ENCODE results near the gene C1GALT1. TPM values are rescaled to one million over a fixed set of nuclear protein-coding genes. Genes with fewer than 3 reads are reported as not detected.

C1GALT1 gene
- total and polyA plus RNA-seq, 9 of the 15 experiments (the other 6 are each of a cell fraction or from before 2014, with no cell fraction given): 5.0 to 33.2 (median 24.1) TPM

DNA sequence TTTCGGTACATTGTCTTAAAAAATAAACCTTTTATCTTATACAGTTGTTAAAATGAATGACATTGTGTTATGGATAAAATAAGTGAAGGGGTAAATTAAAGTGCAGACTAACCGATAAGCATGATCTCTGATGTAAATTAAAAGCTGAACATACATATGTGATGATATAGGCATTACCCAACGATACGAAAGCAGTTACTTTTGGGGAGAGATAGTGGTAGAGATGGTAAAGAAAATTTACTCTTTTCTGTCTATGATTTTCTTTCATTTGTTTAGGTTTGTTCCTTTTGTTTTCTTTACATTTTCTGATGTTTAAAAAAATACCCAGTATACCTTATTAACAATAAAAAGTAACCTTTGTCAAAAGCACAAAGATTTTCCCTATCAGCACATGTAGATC lies 6.4 kb downstream of the C1GALT1 start:
- Histone ChIP-seq H3K9me1 (ENCODE audit: control insufficient read depth, insufficient read depth, low read length) (no peaks in the 10 kb centered on the region), H4K20me1 (replicated peaks; ENCODE audit: control insufficient read depth, insufficient read depth, low read length) (no peaks in the 10 kb centered on the region), H3K36me3 (ENCODE audit: control insufficient read depth, insufficient read depth, low read length) (peaks cover 19% of the 10 kb centered on the region), H2AFZ (ENCODE audit: low read depth, low read length) (no peak overlapping the region), H3K79me2 (ENCODE audit: control insufficient read depth, insufficient read depth, low read length) (peaks cover 85% of the 10 kb centered on the region), H3K4me3 (no peak overlapping the region), H3K4me1 (replicated peaks in 1 of 2; ENCODE audit: control insufficient read depth in 2 of 2, insufficient read depth in 2 of 2, low read length in 2 of 2) (peaks cover 0 to 6% of the 10 kb centered on the region in 2 experiments; a peak in 2 of 5 replicates), H3K27ac (ENCODE audit: extremely low read depth, low read depth, low read length) (no peak overlapping the region), H3K9ac (ENCODE audit: insufficient read depth in 1 of 2, low read depth in 2 of 2, low read length in 2 of 2) (no peak overlapping the region), H3K4me2 (ENCODE audit: insufficient read depth, low read length) (no peak overlapping the region), H3K27me3 (ENCODE audit: control insufficient read depth in 2 of 2, insufficient read depth in 2 of 2, low read length in 2 of 2) (no peaks in the 10 kb centered on the region), H3K9me3 (replicated peaks; ENCODE audit: control insufficient read depth, insufficient read depth, low read depth, low read length) (0 out of 2 replicates have a peak, but pooled peaks cover 2% of the 10 kb centered on the region)
- DNase-seq (ENCODE audit: extremely low read depth in 1 of 4, low spot score in 3 of 4): no peak
- in situ Hi-C loops (cut with MboI): no loop called here
- BruUV-seq (replicated peaks): no TSS peak
- ChIA-PET POLR2A (interaction anchor here (1.0 to 1.3 kb wide), 2 partner anchors 10 to 83 kb away, joined by 3 to 4 read pairs; no protein-coding TSS in a partner anchor), CTCF (ENCODE audit: low intra/inter-chr PET ratio) (no interaction called here)
- no peak for ATAC-seq
- intact Hi-C loops (cut with micrococcal nuclease): loop anchor here (10.0 kb wide), 1 partner anchor 194 kb away; no protein-coding TSS in a partner anchor
- WGBS (ENCODE audit: insufficient coverage, low coverage, missing lambda C conversion rate): 79% methylated on average over 4 of the region's 4 CpGs
- FAIRE-seq: no peak
- no peak for TF ChIP-seq ERF (CRISPR knock-in tag; IDR thresholded peaks at IDR 0.05)
- no peak for TF ChIP-seq ZEB2 (IDR thresholded peaks at IDR 0.05)
- TF ChIP-seq, protein P1, sequence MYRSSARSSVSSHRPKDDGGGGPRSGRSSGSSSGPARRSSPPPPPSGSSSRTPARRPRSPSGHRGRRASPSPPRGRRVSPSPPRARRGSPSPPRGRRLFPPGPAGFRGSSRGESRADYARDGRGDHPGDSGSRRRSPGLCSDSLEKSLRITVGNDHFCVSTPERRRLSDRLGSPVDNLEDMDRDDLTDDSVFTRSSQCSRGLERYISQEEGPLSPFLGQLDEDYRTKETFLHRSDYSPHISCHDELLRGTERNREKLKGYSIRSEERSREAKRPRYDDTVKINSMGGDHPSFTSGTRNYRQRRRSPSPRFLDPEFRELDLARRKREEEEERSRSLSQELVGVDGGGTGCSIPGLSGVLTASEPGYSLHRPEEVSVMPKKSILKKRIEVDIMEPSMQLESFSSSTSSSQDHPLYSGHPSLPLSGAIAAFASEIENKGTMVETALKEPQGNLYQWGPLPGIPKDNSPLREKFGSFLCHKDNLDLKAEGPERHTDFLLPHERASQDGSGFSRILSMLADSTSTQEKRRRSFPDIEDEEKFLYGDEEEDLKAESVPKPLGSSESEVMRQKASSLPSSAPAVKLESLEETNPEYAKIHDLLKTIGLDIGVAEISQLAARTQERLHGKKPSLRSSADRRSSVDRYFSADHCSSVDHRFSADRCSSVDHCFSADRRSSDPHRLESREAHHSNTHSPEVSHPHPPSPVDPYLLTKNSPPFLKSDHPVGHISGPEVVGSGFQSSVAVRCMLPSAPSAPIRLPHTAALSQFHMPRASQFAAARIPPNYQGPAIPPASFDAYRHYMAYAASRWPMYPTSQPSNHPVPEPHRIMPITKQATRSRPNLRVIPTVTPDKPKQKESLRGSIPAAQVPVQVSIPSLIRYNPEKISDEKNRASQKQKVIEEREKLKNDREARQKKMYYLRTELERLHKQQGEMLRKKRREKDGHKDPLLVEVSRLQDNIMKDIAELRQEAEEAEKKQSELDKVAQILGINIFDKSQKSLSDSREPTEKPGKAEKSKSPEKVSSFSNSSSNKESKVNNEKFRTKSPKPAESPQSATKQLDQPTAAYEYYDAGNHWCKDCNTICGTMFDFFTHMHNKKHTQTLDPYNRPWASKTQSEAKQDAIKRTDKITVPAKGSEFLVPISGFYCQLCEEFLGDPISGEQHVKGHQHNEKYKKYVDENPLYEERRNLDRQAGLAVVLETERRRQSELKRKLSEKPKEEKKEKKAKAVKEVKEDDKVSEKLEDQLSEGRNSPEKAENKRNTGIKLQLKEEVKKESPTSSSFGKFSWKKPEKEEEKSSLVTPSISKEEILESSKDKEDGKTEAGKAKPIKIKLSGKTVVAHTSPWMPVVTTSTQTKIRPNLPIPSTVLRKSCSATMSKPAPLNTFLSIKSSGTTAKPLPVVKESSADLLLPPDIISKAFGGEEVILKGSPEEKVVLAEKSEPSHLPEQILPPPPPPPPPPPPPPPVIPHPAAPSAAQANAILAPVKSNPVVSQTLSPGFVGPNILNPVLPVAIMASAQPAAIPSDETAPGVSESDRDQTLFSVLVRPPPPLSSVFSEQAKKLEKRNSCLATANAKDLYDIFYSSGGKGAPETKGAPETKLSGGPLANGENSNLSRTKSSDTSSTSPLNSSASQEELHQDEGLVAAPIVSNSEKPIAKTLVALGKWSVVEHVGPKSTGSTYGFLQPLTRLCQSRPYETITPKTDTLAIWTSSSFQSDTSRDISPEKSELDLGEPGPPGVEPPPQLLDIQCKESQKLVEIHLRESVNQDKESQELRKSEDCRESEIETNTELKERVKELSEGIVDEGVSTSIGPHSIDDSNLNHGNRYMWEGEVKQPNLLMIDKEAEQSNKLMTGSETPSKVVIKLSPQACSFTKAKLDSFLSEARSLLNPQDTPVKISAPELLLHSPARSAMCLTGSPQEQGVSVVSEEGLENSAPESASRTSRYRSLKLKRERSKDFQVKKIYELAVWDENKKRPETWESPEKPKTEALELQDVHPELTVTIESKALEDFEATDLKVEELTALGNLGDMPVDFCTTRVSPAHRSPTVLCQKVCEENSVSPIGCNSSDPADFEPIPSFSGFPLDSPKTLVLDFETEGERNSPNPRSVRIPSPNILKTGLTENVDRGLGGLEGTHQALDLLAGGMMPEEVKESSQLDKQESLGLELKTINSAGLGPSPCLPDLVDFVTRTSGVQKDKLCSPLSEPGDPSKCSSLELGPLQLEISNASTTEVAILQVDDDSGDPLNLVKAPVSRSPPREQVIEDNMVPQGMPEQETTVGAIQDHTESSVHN (IDR thresholded peaks at IDR 0.05; ENCODE audit: borderline replicate concordance in 1 of 2, low read depth in 1 of 2): no peak
- no peak for TF ChIP-seq GATA2 (CRISPR knock-in tag; IDR thresholded peaks at IDR 0.05)
- TF ChIP-seq ZNF584 (CRISPR knock-in tag; IDR thresholded peaks at IDR 0.05; ENCODE audit: low read depth): no peak
- TF ChIP-seq, protein P2, sequence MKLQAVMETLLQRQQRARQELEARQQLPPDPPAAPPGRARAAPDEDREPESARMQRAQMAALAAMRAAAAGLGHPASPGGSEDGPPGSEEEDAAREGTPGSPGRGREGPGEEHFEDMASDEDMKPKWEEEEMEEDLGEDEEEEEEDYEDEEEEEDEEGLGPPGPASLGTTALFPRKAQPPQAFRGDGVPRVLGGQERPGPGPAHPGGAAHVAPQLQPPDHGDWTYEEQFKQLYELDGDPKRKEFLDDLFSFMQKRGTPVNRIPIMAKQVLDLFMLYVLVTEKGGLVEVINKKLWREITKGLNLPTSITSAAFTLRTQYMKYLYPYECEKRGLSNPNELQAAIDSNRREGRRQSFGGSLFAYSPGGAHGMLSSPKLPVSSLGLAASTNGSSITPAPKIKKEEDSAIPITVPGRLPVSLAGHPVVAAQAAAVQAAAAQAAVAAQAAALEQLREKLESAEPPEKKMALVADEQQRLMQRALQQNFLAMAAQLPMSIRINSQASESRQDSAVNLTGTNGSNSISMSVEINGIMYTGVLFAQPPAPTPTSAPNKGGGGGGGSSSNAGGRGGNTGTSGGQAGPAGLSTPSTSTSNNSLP (IDR thresholded peaks at IDR 0.05; ENCODE audit: borderline replicate concordance, low read depth, low read length): no peak
- TF ChIP-seq EP300 (IDR thresholded peaks at IDR 0.05; ENCODE audit: low read length): no peak
- no peak for TF ChIP-seq POLR2B (IDR thresholded peaks at IDR 0.05; ENCODE audit: low read depth, partially characterized antibody)
- no peak for TF ChIP-seq BMI1 (IDR thresholded peaks at IDR 0.05; ENCODE audit: low read length)
- no peak for TF ChIP-seq ELF1 (tag; IDR thresholded peaks at IDR 0.05)
- no peak for TF ChIP-seq SP1 (CRISPR knock-in tag; IDR thresholded peaks at IDR 0.05)
- TF ChIP-seq ZZZ3 (IDR thresholded peaks at IDR 0.05): no peak

Measured in K562 (cell line).